ENCODE data around the gene MGRN1.

DNA sequence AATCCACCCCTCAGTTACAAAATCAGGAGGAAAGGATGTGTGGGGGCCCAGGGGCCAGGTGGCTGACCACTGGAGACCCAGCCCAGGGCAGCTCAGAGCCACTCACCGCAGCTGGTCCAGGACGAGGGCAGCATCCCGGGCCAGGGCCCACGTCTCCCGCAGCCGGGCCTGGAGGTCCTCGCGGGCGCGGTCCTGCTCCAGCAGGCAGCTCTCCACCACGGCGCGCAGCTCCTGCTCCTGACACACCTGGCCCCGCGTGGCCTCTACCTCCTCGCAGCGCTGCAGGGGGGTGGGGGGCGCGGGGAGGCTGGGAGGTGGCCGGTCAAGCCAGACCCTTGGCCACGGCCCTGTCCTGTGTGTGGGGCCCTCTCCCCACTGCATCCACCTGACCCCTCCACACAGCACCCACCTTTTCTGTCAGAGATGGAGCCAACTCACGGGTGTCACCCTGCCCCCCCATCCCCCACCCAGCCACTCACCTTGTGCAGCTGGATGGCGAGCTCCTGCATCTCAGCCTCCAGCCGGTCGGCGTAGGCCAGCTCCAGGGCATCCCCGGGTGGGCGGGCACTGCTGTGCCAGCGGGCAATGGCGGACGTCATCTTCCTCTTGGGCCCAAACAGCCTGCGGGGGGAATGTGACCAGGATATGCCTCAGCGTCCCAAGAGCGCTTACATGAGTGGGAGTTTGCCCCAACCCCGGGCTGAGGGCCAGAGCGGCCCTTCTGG is 73.9 kb downstream of the MGRN1 start:
- TF ChIP-seq, protein P1, sequence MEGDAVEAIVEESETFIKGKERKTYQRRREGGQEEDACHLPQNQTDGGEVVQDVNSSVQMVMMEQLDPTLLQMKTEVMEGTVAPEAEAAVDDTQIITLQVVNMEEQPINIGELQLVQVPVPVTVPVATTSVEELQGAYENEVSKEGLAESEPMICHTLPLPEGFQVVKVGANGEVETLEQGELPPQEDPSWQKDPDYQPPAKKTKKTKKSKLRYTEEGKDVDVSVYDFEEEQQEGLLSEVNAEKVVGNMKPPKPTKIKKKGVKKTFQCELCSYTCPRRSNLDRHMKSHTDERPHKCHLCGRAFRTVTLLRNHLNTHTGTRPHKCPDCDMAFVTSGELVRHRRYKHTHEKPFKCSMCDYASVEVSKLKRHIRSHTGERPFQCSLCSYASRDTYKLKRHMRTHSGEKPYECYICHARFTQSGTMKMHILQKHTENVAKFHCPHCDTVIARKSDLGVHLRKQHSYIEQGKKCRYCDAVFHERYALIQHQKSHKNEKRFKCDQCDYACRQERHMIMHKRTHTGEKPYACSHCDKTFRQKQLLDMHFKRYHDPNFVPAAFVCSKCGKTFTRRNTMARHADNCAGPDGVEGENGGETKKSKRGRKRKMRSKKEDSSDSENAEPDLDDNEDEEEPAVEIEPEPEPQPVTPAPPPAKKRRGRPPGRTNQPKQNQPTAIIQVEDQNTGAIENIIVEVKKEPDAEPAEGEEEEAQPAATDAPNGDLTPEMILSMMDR (IDR thresholded peaks at IDR 0.05; ENCODE audit: borderline replicate concordance, extremely low read depth, low read length, poor library complexity, severe bottlenecking): no peak
- no peak for TF ChIP-seq EZH2 (IDR thresholded peaks at IDR 0.05; ENCODE audit: borderline replicate concordance, low read depth, low read length, severe bottlenecking)
